Measurements from ENCODE around the gene PON3.

Gene PON3

GRCh38 chr7:95338832-95339231, 57.3 kb downstream of the PON3 start:
- Histone ChIP-seq H3K4me1 (ENCODE audit: insufficient read depth, low read length, severe bottlenecking) (no peaks in the 10 kb centered on the region), H3K27ac (ENCODE audit: low read depth, low read length, poor library complexity, severe bottlenecking) (no peak overlapping the region), H3K9me2 (ENCODE audit: low read depth, low read length) (no peaks in the 10 kb centered on the region), H4K20me1 (ENCODE audit: insufficient read depth, low read length) (no peaks in the 10 kb centered on the region), H3K27me3 (ENCODE audit: insufficient read depth, low read length) (no peaks in the 10 kb centered on the region), H3K4me3 (ENCODE audit: low read depth, low read length, poor library complexity, severe bottlenecking) (no peak overlapping the region), H3K4me2 (ENCODE audit: low read length) (no peak overlapping the region), H3K9me3 (ENCODE audit: low read length) (no peaks in the 10 kb centered on the region), H3F3A (ENCODE audit: insufficient read depth, low read length) (no peaks in the 10 kb centered on the region), H3K36me3 (ENCODE audit: insufficient read depth, low read length) (no peaks in the 10 kb centered on the region), H2AFZ (ENCODE audit: low read length) (no peak overlapping the region), H3K9ac (ENCODE audit: low read length) (no peak overlapping the region), H3K79me2 (ENCODE audit: insufficient read depth, low read length) (no peaks in the 10 kb centered on the region)
- TF ChIP-seq EZH2 (IDR thresholded peaks at IDR 0.05; ENCODE audit: borderline replicate concordance, low read length) (no peak), CTCF (IDR thresholded peaks at IDR 0.05; ENCODE audit: low read length) (no peak)

- Histone ChIP-seq H2AFZ (ENCODE audit: low read length) (no peak overlapping the region), H3K9me3 (ENCODE audit: low read length) (no peaks in the 10 kb centered on the region), H3K9ac (ENCODE audit: low read length) (no peak overlapping the region), H3K4me1 (ENCODE audit: insufficient read depth, low read length, severe bottlenecking) (no peaks in the 10 kb centered on the region), H3K4me3 (ENCODE audit: low read depth, low read length, poor library complexity, severe bottlenecking) (no peak overlapping the region), H4K20me1 (ENCODE audit: insufficient read depth, low read length) (no peaks in the 10 kb centered on the region), H3K27me3 (ENCODE audit: insufficient read depth, low read length) (no peaks in the 10 kb centered on the region), H3K9me2 (ENCODE audit: low read depth, low read length) (no peaks in the 10 kb centered on the region), H3K4me2 (ENCODE audit: low read length) (no peak overlapping the region), H3K79me2 (ENCODE audit: insufficient read depth, low read length) (no peaks in the 10 kb centered on the region), H3F3A (ENCODE audit: insufficient read depth, low read length) (no peaks in the 10 kb centered on the region), H3K36me3 (ENCODE audit: insufficient read depth, low read length) (no peaks in the 10 kb centered on the region), H3K27ac (ENCODE audit: low read depth, low read length, poor library complexity, severe bottlenecking) (no peak overlapping the region)
- no peak for TF ChIP-seq EZH2 (IDR thresholded peaks at IDR 0.05; ENCODE audit: borderline replicate concordance, low read length)
- TF ChIP-seq CTCF (IDR thresholded peaks at IDR 0.05; ENCODE audit: low read length): no peak
These were observed 61.1 kb downstream of the PON3 start for GRCh38 chr7:95335093-95335492.

GRCh38 chr7:95334447-95334846, 61.7 kb downstream of the PON3 start:
- H3K27ac ChIP-seq (ENCODE audit: low read depth, low read length, poor library complexity, severe bottlenecking): no peak overlapping the region
- H4K20me1 ChIP-seq (ENCODE audit: insufficient read depth, low read length): no peaks in the 10 kb centered on the region
- no peaks in the 10 kb centered on the region for H3K36me3 ChIP-seq (ENCODE audit: insufficient read depth, low read length)
- H3F3A ChIP-seq (ENCODE audit: insufficient read depth, low read length): no peaks in the 10 kb centered on the region
- no peaks in the 10 kb centered on the region for H3K9me3 ChIP-seq (ENCODE audit: low read length)
- TF ChIP-seq CTCF (IDR thresholded peaks at IDR 0.05; ENCODE audit: low read length) (no peak), EZH2 (IDR thresholded peaks at IDR 0.05; ENCODE audit: borderline replicate concordance, low read length) (no peak)
- H3K9me2 ChIP-seq (ENCODE audit: low read depth, low read length): no peaks in the 10 kb centered on the region
- no peak overlapping the region for H3K9ac ChIP-seq (ENCODE audit: low read length)
- H3K27me3 ChIP-seq (ENCODE audit: insufficient read depth, low read length): no peaks in the 10 kb centered on the region
- H3K79me2 ChIP-seq (ENCODE audit: insufficient read depth, low read length): no peaks in the 10 kb centered on the region
- no peak overlapping the region for H2AFZ ChIP-seq (ENCODE audit: low read length)
- no peak overlapping the region for H3K4me3 ChIP-seq (ENCODE audit: low read depth, low read length, poor library complexity, severe bottlenecking)
- no peak overlapping the region for H3K4me2 ChIP-seq (ENCODE audit: low read length)
- no peaks in the 10 kb centered on the region for H3K4me1 ChIP-seq (ENCODE audit: insufficient read depth, low read length, severe bottlenecking)
